Adrenal gland (tissue), 5 donors: Measurements from ENCODE around the gene FAM120B.

ENCODE experiments used
- POLR2A ChIP-seq, 2 donors: fragments of 450-650 bp; IDR thresholded peaks; one replicate each; pipeline ENCODE4 v1.6.1; 2017; ENCODE audit warnings: antibody characterized with exemption in 2 of 2, mild to moderate bottlenecking in 2 of 2, moderate library complexity in 1 of 2
- TF ChIP-seq, protein P1 (sequence below), 6 experiments: fragments of 450-650 bp in 4 of 6; fragments of 200-600 bp in 2 of 6; sonication (generic) in 1 of 6; IDR thresholded peaks; 1 replicate in 5 of 6; 2 replicates in 1 of 6; pipeline versions ENCODE4 v1.5.1 to v1.8.0; 2016 to 2021; ENCODE audit warnings: antibody characterized with exemption in 6 of 6, mild to moderate bottlenecking in 2 of 6, moderate library complexity in 1 of 6
- donor health status: DM: no; HTN: no; CAD: no.

GRCh38 chr6:170433163-170434116 is 126.9 kb downstream of the FAM120B start:
- TF ChIP-seq, protein P1, sequence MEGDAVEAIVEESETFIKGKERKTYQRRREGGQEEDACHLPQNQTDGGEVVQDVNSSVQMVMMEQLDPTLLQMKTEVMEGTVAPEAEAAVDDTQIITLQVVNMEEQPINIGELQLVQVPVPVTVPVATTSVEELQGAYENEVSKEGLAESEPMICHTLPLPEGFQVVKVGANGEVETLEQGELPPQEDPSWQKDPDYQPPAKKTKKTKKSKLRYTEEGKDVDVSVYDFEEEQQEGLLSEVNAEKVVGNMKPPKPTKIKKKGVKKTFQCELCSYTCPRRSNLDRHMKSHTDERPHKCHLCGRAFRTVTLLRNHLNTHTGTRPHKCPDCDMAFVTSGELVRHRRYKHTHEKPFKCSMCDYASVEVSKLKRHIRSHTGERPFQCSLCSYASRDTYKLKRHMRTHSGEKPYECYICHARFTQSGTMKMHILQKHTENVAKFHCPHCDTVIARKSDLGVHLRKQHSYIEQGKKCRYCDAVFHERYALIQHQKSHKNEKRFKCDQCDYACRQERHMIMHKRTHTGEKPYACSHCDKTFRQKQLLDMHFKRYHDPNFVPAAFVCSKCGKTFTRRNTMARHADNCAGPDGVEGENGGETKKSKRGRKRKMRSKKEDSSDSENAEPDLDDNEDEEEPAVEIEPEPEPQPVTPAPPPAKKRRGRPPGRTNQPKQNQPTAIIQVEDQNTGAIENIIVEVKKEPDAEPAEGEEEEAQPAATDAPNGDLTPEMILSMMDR (IDR thresholded peaks at IDR 0.05) = no peak
- no peak for TF ChIP-seq POLR2A (IDR thresholded peaks at IDR 0.05)
